ENCODE measurements around the gene CNNM4.

Gene CNNM4

DNA sequence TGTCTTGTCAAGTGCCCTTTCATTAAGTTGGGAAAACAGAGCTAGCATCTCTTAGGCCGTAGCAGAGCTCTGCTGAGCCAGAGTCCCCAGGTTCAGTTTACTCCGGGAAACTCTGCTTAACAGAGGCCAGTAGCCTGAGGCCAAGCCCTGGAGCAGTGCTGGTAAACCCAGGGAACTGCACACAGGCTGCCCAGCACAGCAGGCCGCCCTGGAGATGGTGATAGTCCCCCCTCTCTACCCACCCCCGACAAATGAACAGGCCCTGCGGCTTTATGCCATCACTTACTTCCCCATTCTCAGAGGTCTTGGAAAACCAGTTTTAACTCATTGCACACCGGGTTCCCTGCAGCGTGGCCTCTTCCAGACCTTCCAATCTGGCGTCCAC, 3.5 kb downstream of the CNNM4 start:
- peaks cover 19% of the 10 kb centered on the region for H3K4me1 ChIP-seq
- DNase-seq (ENCODE audit: low spot score in 2 of 2) = peak in 1 of 2 experiments; percentile 63
- no peaks in the 10 kb centered on the region; the same call in 1 of the 2 replicates for H3K36me3 ChIP-seq (replicated peaks)
- H3K9me3 ChIP-seq = no peaks in the 10 kb centered on the region
- no peaks in the 10 kb centered on the region for H3K27me3 ChIP-seq (ENCODE audit: low read depth)
- in situ Hi-C loops (cut with MboI; ENCODE audit: low sequenced_read_pairs) = no loop called here
- H3K4me3 ChIP-seq = peak overlapping the region; percentile 70

DNA sequence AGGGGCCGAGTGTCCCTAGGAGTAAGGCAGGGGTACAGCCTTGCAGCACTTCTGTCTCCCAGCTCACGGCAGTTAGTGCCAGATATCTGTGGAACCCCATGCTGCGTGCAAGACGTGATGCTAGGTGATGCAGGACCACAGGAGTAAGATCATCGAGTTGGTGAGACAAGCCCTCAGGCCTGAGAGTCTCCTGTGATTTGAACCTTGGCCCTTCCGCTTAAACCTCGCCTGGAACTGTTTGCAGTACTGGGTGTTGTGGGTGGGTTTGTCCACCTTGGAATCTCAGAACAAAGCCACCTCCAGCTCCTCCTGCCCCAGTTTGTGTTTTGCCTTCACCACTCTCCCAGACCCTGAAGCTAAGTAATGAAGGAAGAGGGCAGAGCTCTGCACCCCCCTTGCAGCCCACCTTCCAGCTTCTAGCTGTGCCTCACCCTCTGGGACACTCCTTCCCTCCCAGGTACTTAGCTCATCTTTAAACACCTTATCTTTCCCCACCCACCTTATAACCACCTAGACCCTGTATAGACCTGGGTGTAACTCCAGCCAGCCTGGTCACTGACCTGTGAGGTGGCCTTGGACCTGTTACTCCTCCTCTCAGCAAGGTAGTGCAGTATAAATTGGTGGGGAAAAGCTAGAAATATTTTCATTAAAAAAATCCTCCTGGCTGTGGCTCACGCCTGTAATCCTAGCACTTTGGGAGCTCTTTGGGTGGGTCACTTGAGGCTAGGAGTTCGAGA, 6.6 kb downstream of the CNNM4 start:
- Histone ChIP-seq H3K27me3 (ENCODE audit: low read depth) (no peaks in the 10 kb centered on the region), H3K4me1 (peaks cover 15% of the 10 kb centered on the region; the same call in 1 of the 2 replicates), H3K4me3 (no peak overlapping the region), H3K9me3 (no peaks in the 10 kb centered on the region), H3K36me3 (replicated peaks) (no peaks in the 10 kb centered on the region; the same call in 1 of the 2 replicates)
- in situ Hi-C loops (cut with MboI; ENCODE audit: low sequenced_read_pairs) = no loop called here
- no peak for DNase-seq (ENCODE audit: low spot score in 2 of 2)

DNA sequence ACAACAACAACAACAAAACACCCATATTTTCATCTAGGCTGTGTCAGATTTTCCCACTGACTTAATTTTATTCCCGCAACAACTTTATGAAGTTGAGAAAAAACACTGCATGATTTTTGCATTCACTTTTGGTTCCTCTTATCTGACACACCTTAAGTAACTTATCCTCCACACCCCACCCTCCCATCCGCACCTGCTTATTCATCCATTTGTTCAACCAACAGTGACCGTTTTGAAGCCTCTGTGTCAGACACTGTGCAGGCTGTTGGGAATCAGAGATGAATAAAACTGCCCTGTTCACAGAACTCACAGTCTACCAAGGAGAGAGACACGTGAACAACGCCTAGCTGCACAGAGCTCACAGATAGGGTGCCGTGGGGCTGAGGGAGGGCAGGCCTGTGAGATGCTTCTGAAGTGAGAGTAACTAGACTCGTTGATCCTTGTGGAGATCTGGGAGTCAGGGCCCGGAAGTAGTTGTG, 7.4 kb downstream of the CNNM4 start:
- Histone ChIP-seq H3K4me1 (peaks cover 14% of the 10 kb centered on the region; the same call in 1 of the 2 replicates), H3K36me3 (replicated peaks) (no peaks in the 10 kb centered on the region; the same call in 1 of the 2 replicates), H3K9me3 (no peaks in the 10 kb centered on the region), H3K27me3 (ENCODE audit: low read depth) (no peaks in the 10 kb centered on the region), H3K4me3 (no peak overlapping the region)
- DNase-seq (ENCODE audit: low spot score in 2 of 2) = no peak
- in situ Hi-C loops (cut with MboI; ENCODE audit: low sequenced_read_pairs) = no loop called here

GRCh38 chr2:96769814-96770213, 9.1 kb downstream of the CNNM4 start:
- Histone ChIP-seq H3K4me3 (no peak overlapping the region), H3K9me3 (no peaks in the 10 kb centered on the region), H3K4me1 (peaks cover 4% of the 10 kb centered on the region; the same call in 1 of the 2 replicates), H3K36me3 (replicated peaks) (no peaks in the 10 kb centered on the region; the same call in 1 of the 2 replicates), H3K27me3 (ENCODE audit: low read depth) (no peaks in the 10 kb centered on the region)
- in situ Hi-C loops (cut with MboI; ENCODE audit: low sequenced_read_pairs) = no loop called here
- no peak for DNase-seq (ENCODE audit: low spot score in 2 of 2)

DNA sequence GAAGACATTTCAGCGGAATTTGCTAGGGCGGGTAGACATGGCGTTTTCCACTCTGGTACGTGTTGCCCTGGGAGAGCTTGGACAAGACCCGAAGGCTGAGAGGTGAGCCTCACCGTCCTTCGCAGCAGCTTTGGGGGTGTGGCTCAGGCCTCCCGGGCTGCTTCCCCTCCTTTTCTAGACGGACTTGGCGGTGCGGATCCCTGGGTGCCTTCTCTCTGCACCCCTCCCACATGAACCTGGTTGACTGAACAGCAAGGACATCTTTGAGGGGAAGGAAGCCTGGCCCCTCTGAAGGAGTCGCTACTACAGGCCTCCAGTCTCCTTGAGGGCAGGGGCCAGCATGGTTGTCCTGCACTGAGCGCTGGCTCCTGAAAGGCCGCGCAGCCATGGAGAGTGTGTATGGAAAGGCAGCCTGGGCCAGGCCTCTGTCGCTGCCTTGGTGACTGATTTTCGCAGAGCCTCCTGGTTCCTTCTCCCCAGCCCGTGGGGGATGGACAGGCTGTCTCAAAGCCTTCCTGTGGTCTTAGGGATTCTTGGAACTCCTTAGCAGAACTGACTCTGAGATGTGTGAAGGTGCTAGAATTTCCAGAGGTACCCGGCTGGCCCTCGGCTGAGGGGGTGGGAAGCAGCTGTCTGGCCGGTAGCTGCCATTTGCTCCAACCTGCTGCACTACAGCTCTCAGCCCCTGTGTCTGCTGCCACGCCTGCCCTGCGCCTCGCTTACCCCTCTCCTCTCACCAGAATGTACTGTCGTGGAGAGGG, 9.9 kb downstream of the CNNM4 start:
- Histone ChIP-seq H3K27me3 (ENCODE audit: low read depth) (no peaks in the 10 kb centered on the region), H3K4me1 (no peaks in the 10 kb centered on the region), H3K4me3 (no peak overlapping the region), H3K9me3 (no peaks in the 10 kb centered on the region), H3K36me3 (replicated peaks) (no peaks in the 10 kb centered on the region; the same call in 1 of the 2 replicates)
- in situ Hi-C loops (cut with MboI; ENCODE audit: low sequenced_read_pairs) = no loop called here
- no peak for DNase-seq (ENCODE audit: low spot score in 2 of 2)

DNA sequence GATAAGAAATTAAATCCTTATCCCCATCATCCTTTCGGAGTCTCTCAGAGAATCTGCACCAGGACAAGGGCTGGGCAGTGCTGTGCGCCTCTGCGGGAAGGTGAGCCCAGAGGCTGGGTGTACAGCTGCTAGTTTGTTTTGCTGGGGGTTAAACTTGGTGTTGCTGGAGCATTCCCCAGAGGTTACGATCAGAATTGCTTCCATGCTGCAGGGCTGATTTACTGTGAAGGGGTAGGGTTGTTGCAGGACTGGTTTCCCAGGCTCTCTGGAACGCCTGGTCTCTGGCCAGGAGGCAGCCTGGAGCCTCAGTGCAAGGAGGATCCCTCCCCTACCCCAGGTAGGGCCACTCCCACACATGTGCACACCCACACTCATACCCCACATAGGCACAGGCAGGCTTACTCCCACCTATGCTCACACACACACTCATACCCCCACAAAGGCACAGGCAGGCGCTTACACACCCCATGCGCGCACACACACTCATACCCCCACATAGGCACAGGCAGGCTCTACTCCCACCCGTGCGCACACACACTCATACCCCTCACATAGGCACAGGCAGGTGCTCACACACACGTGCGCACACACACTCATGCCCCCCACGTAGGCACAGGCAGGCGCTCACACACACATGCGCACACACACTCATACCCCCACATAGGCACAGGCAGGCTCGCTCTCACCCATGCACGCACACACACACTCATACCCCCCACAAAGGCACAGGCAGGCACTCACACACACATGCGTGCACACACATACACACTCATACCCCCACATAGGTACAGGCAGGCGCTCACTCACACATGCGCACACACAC, 11.3 kb downstream of the CNNM4 start:
- Histone ChIP-seq H3K27me3 (ENCODE audit: low read depth) (no peaks in the 10 kb centered on the region), H3K4me1 (no peaks in the 10 kb centered on the region), H3K4me3 (no peak overlapping the region), H3K36me3 (replicated peaks) (no peaks in the 10 kb centered on the region; the same call in 1 of the 2 replicates), H3K9me3 (no peaks in the 10 kb centered on the region)
- in situ Hi-C loops (cut with MboI; ENCODE audit: low sequenced_read_pairs) = no loop called here
- DNase-seq (ENCODE audit: low spot score in 2 of 2) = no peak

DNA sequence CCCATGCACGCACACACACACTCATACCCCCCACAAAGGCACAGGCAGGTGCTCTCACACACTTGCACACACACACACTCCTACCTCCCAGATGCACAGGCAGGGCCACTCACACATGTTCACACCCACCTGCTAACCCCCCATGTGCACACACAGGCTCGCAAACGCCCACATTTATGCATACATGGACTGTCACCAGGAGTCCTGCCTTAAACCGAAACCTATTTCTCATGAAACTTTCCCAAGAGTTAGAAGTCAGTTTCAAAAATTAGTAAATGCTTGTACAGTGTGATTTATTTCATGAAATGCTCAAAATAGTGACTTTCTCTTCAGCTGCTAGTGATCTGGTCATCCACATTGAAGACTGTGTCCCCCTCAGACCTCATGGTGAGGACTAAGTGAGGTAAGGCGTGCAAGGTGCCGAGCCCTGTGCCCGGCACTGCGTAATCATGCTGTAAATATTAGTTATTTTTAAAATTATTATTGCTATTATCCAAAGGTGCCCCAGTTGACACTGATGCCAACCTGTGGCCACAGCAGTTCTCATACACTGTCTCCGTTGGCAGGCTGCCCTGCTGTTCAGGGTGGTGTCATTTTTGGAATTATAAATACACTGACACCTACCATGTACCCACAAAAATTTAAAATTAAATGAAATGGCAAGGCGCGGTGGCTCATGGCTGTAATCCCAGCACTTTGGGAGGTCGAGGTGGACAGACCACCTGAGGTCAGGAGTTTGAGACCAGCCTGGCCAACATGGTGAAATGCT, 12.4 kb downstream of the CNNM4 start:
- H3K9me3 ChIP-seq = no peaks in the 10 kb centered on the region
- DNase-seq (ENCODE audit: low spot score in 2 of 2) = no peak
- H3K36me3 ChIP-seq (replicated peaks) = no peaks in the 10 kb centered on the region
- H3K4me3 ChIP-seq = no peak overlapping the region
- in situ Hi-C loops (cut with MboI; ENCODE audit: low sequenced_read_pairs) = no loop called here
- H3K4me1 ChIP-seq = no peaks in the 10 kb centered on the region
- H3K27me3 ChIP-seq (ENCODE audit: low read depth) = no peaks in the 10 kb centered on the region

DNA sequence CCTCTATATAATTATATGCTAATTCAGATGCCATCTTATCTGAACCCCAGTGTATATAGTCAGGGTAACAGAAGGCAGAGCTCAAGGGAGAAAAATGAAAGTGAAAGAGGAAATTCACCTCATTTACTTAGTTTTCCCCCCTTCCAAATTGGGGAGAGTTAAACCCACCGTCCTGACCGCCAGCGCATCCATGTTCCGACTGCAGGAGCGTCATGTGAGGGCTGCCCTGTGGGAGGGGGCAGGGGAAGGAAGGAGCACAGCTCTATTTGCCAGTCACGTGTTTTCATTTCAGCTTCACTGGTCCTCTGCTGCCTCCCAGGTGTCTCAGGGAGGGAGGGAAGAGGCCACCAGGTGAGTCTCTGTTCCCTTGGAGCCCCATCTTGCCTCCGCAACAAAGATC, 13.2 kb downstream of the CNNM4 start:
- in situ Hi-C loops (cut with MboI; ENCODE audit: low sequenced_read_pairs) = no loop called here

GRCh38 chr2:96775160-96775559, 14.5 kb downstream of the CNNM4 start:
- H3K27me3 ChIP-seq (ENCODE audit: low read depth) = no peaks in the 10 kb centered on the region
- H3K4me1 ChIP-seq = no peaks in the 10 kb centered on the region
- in situ Hi-C loops (cut with MboI; ENCODE audit: low sequenced_read_pairs) = no loop called here
- no peaks in the 10 kb centered on the region for H3K9me3 ChIP-seq
- H3K4me3 ChIP-seq = no peak overlapping the region
- no peak for DNase-seq (ENCODE audit: low spot score in 2 of 2)
- H3K36me3 ChIP-seq (replicated peaks) = no peaks in the 10 kb centered on the region

More for the DNA sequence above, 13.2 kb downstream of the CNNM4 start:
- Histone ChIP-seq H3K27me3 (ENCODE audit: low read depth) (no peaks in the 10 kb centered on the region), H3K4me1 (no peaks in the 10 kb centered on the region), H3K36me3 (replicated peaks) (no peaks in the 10 kb centered on the region), H3K9me3 (no peaks in the 10 kb centered on the region), H3K4me3 (no peak overlapping the region)
- DNase-seq (ENCODE audit: low spot score in 2 of 2) = no peak

GRCh38 chr2:96783388-96783787, 22.7 kb downstream of the CNNM4 start:
- no peaks in the 10 kb centered on the region for H3K36me3 ChIP-seq (replicated peaks)
- in situ Hi-C loops (cut with MboI; ENCODE audit: low sequenced_read_pairs) = no loop called here
- H3K4me3 ChIP-seq = no peak overlapping the region
- no peaks in the 10 kb centered on the region for H3K4me1 ChIP-seq
- no peak for DNase-seq (ENCODE audit: low spot score in 2 of 2)
- H3K9me3 ChIP-seq = no peaks in the 10 kb centered on the region
- no peaks in the 10 kb centered on the region for H3K27me3 ChIP-seq (ENCODE audit: low read depth)

DNA sequence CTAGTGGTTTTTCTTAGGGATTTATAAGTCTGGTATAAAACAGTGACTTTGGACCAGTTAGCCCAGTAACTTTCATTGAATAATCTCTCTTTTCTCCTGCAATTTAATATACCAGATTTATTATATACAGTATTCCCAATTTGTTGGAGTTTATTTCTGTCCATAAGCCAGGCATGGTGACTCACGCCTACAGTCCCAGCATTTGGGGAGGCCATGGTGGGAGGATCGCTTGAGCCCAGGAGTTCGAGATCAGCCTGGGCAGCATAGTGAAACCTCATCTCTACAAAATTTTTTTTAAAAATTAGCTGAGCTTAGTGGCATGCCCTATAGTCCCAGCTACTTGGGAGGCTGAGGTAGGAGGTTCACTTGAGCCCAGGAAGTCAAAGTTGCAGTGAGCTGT, 26.7 kb downstream of the CNNM4 start:
- Histone ChIP-seq H3K9me3 (no peaks in the 10 kb centered on the region), H3K4me3 (no peak overlapping the region), H3K36me3 (replicated peaks) (no peaks in the 10 kb centered on the region), H3K4me1 (no peaks in the 10 kb centered on the region), H3K27me3 (ENCODE audit: low read depth) (no peaks in the 10 kb centered on the region)
- no peak for DNase-seq (ENCODE audit: low spot score in 2 of 2)
- in situ Hi-C loops (cut with MboI; ENCODE audit: low sequenced_read_pairs) = no loop called here

GRCh38 chr2:96788442-96789244, 27.9 kb downstream of the CNNM4 start:
- H3K27me3 ChIP-seq (ENCODE audit: low read depth) = no peaks in the 10 kb centered on the region
- DNase-seq (ENCODE audit: low spot score in 2 of 2) = no peak
- no peaks in the 10 kb centered on the region for H3K4me1 ChIP-seq
- no peak overlapping the region for H3K4me3 ChIP-seq
- H3K9me3 ChIP-seq = no peaks in the 10 kb centered on the region
- in situ Hi-C loops (cut with MboI; ENCODE audit: low sequenced_read_pairs) = no loop called here
- no peaks in the 10 kb centered on the region for H3K36me3 ChIP-seq (replicated peaks)
